Ascending aorta (tissue), 2 donors: Measurements from ENCODE around the gene ADAMTS7. TPM values are rescaled to one million over a fixed set of nuclear protein-coding genes. Genes with fewer than 3 reads are reported as not detected.
"Not testable (repeated sequence)": the region's sequence is repeated elsewhere in the genome, so short reads cannot be mapped to it uniquely, and the experiment has no call there.

Experiments
- DNase-seq, 2 donors: peaks; one replicate each; pipeline ENCODE4 v3.0.0-alpha.2; 2019; ENCODE audit warnings: low spot score in 2 of 2
- H3K27ac ChIP-seq, 2 donors: fragments of 200-600 bp; sonication (generic); one replicate each; pipeline ENCODE4 v1.5.1; 2016 to 2017; ENCODE audit warnings: mild to moderate bottlenecking in 1 of 2
- H3K27me3 ChIP-seq: fragments of 200-600 bp; sonication (generic); one replicate; pipeline ENCODE4 v1.5.1; 2017
- H3K36me3 ChIP-seq, 2 donors: fragments of 200-600 bp; sonication (generic); one replicate each; pipeline ENCODE4 v1.5.1; 2016
- H3K4me1 ChIP-seq, 2 donors: fragments of 200-600 bp; sonication (generic); one replicate each; pipeline ENCODE4 v1.5.1; 2016 to 2017; ENCODE audit warnings: mild to moderate bottlenecking in 1 of 2
- H3K4me3 ChIP-seq, 2 donors: fragments of 200-600 bp; sonication (generic); one replicate each; pipeline ENCODE4 v1.5.1; 2016 to 2017; ENCODE audit warnings: mild to moderate bottlenecking in 1 of 2
- H3K9me3 ChIP-seq, 2 donors: fragments of 200-600 bp; sonication (generic); one replicate each; pipeline ENCODE4 v1.5.1; 2016
- CTCF ChIP-seq, 3 experiments: fragments of 200-600 bp in 2 of 3; fragments of 450-650 bp in 1 of 3; sonication (generic) in 2 of 3; IDR thresholded peaks; one replicate each; pipeline ENCODE4 v1.5.1; 2016 to 2019; ENCODE audit warnings: antibody characterized with exemption in 3 of 3, mild to moderate bottlenecking in 1 of 3, moderate library complexity in 1 of 3
- intact Hi-C: fragments of 100-400 bp; cut with DNase I; formaldehyde crosslinking; loops from one replicate; pipeline ENCODE4 v1.15.1; 2023
- total RNA-seq: library from RNA; depleted of rRNA; stranded (reverse); fragments of >200 nt; gene quantifications from one replicate; pipeline ENCODE4 v1.1.0, GENCODE V29; 2016

Gene ADAMTS7
- total RNA-seq, 1 donor from 2014 or later = 33.3 TPM

GRCh38 chr15:78853500-78853899 is 42.2 kb upstream of the ADAMTS7 start:
- Histone ChIP-seq H3K27ac (no peak overlapping the region), H3K4me1 (peaks cover 0 to 8% of the 10 kb centered on the region in 2 donors), H3K36me3 (no peaks in the 10 kb centered on the region), H3K27me3 (no peaks in the 10 kb centered on the region), H3K4me3 (no peak overlapping the region), H3K9me3 (no peaks in the 10 kb centered on the region)
- no peak for TF ChIP-seq CTCF (IDR thresholded peaks at IDR 0.05)
- no peak for DNase-seq
- intact Hi-C loops = no loop called here

- intact Hi-C loops = no loop called here
- no peak for DNase-seq
- no peaks in the 10 kb centered on the region for H3K36me3 ChIP-seq
- no peak overlapping the region for H3K4me3 ChIP-seq
- H3K27ac ChIP-seq = no peak overlapping the region
- H3K9me3 ChIP-seq = no peaks in the 10 kb centered on the region
- TF ChIP-seq CTCF (IDR thresholded peaks at IDR 0.05) = no peak
- H3K4me1 ChIP-seq = peaks cover 0 to 7% of the 10 kb centered on the region in 2 donors
- no peaks in the 10 kb centered on the region for H3K27me3 ChIP-seq
These were observed 39.9 kb upstream of the ADAMTS7 start for GRCh38 chr15:78850941-78851755.

GRCh38 chr15:78850352-78850751 is 39.1 kb upstream of the ADAMTS7 start:
- peaks cover 0 to 5% of the 10 kb centered on the region in 2 donors for H3K4me1 ChIP-seq
- no peak overlapping the region for H3K27ac ChIP-seq

DNA sequence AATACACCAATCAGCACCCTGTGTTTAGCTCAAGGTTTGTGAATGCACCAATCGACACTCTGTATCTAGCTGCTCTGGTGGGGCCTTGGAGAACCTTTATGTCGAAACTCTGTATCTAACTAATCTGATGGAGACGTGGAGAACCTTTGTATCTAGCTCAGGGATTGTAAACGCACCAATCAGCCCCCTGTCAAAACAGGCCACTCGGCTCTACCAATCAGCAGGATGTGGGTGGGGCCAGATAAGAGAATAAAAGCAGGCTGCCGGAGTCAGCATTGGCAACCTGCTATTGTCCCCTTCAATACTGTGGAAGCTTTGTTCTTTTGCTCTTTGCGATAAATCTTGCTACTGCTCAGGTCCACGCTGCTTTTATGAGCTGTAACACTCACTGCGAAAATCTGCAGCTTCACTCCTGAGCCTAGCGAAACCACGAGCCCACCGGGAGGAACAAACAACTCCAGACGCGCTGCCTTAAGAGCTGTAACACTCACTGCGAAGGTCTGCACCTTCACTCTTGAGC is 36.2 kb upstream of the ADAMTS7 start:
- DNase-seq, intact Hi-C loops: not testable (repeated sequence)

More at GRCh38 chr15:78850352-78850751, 39.1 kb upstream of the ADAMTS7 start:
- H3K27me3 ChIP-seq = no peaks in the 10 kb centered on the region
- no peak for TF ChIP-seq CTCF (IDR thresholded peaks at IDR 0.05)
- no peak for DNase-seq
- no peaks in the 10 kb centered on the region for H3K9me3 ChIP-seq
- no peaks in the 10 kb centered on the region for H3K36me3 ChIP-seq
- no peak overlapping the region for H3K4me3 ChIP-seq
- intact Hi-C loops = no loop called here

GRCh38 chr15:78846906-78847305 is 35.6 kb upstream of the ADAMTS7 start:
- H3K9me3 ChIP-seq, H3K4me1 ChIP-seq, H3K27ac ChIP-seq, intact Hi-C loops, H3K4me3 ChIP-seq, H3K36me3 ChIP-seq, H3K27me3 ChIP-seq, DNase-seq: not testable (repeated sequence)

More for the DNA sequence above, 36.2 kb upstream of the ADAMTS7 start:
- not testable (repeated sequence) for H3K36me3 ChIP-seq, H3K9me3 ChIP-seq, H3K27me3 ChIP-seq, H3K4me3 ChIP-seq, H3K27ac ChIP-seq, H3K4me1 ChIP-seq

- H3K36me3 ChIP-seq = no peaks in the 10 kb centered on the region
- no peak for TF ChIP-seq CTCF (IDR thresholded peaks at IDR 0.05)
- no peaks in the 10 kb centered on the region for H3K9me3 ChIP-seq
- H3K27me3 ChIP-seq = no peaks in the 10 kb centered on the region
- peak overlapping the region in 1 of 2 donors; percentile 8 for H3K27ac ChIP-seq
- intact Hi-C loops = no loop called here
- H3K4me3 ChIP-seq = no peak overlapping the region
- no peak for DNase-seq
- H3K4me1 ChIP-seq = peaks cover 0 to 14% of the 10 kb centered on the region in 2 donors
These were observed 31.3 kb upstream of the ADAMTS7 start for GRCh38 chr15:78842519-78842918.
